Measurements from ENCODE around the gene MGRN1.

DNA sequence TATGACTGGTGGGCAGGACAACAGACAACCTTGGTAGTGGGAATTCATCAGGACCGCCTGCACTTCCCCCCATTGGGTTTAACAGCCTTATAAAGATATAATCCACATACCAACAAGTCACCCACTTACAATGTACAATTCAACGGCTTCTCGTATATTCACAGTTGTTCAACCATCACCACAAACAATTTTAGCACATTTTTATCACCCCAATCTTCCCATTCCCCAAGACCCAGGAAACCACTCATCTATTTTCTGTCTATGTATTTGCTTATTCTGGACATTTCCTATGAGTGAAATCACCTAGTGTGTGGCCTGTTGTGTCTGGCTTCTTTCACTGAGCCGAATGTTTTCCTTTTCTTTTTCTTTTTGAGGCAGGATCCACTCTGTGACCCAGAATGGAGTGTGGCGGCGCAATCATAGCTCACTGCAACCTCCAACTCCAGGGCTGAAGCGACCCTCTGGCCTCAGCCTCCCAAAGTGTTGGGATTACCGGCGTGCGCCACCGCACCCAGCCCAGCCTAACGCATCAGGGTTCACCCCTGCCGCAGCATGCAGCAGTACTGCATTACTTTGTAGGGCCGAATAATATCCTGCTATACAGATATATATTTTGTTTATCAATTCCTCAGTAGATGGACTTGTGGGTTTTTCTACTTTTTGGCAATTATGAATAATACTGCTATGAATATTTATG is 98.6 kb downstream of the MGRN1 start:
- TF ChIP-seq, protein P1, sequence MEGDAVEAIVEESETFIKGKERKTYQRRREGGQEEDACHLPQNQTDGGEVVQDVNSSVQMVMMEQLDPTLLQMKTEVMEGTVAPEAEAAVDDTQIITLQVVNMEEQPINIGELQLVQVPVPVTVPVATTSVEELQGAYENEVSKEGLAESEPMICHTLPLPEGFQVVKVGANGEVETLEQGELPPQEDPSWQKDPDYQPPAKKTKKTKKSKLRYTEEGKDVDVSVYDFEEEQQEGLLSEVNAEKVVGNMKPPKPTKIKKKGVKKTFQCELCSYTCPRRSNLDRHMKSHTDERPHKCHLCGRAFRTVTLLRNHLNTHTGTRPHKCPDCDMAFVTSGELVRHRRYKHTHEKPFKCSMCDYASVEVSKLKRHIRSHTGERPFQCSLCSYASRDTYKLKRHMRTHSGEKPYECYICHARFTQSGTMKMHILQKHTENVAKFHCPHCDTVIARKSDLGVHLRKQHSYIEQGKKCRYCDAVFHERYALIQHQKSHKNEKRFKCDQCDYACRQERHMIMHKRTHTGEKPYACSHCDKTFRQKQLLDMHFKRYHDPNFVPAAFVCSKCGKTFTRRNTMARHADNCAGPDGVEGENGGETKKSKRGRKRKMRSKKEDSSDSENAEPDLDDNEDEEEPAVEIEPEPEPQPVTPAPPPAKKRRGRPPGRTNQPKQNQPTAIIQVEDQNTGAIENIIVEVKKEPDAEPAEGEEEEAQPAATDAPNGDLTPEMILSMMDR (conservative IDR thresholded peaks at IDR 0.05; ENCODE audit: low read depth, low read length) = no peak
- TF ChIP-seq EZH2 (IDR thresholded peaks at IDR 0.05; ENCODE audit: borderline replicate concordance, low read depth, low read length, poor library complexity, severe bottlenecking) = no peak
